Gastrocnemius medialis (tissue), 4 donors: ENCODE measurements around the gene IQCK. TPM values are rescaled to one million over a fixed set of nuclear protein-coding genes. Genes with fewer than 3 reads are reported as not detected.

Experiments used
- ATAC-seq, 2 donors: fragments of 150-250 bp; one replicate each; pipeline ENCODE4 v1.9.1; 2016
- DNase-seq, 2 donors: peaks; one replicate each; pipeline ENCODE4 v3.0.0-alpha.2; 2019
- H3K27ac ChIP-seq, 4 donors: fragments of 200-600 bp; sonication (generic); 1 replicate in 1 of 4; 2 replicates in 3 of 4; pipeline ENCODE4 v1.5.1; 2016 to 2018; ENCODE audit warnings: mild to moderate bottlenecking in 2 of 4, moderate library complexity in 1 of 4
- H3K27me3 ChIP-seq, 3 donors: fragments of 200-600 bp; sonication (generic) in 2 of 3; 1 replicate in 1 of 3; 2 replicates in 2 of 3; pipeline versions ENCODE4 v1.5.1 to v1.6.0; 2016 to 2019; ENCODE audit warnings: mild to moderate bottlenecking in 1 of 3, moderate library complexity in 1 of 3
- H3K36me3 ChIP-seq, 2 donors: fragments of 200-600 bp; sonication (generic) in 1 of 2; one replicate each; pipeline ENCODE4 v1.5.1; 2017 to 2018
- H3K4me1 ChIP-seq, 2 donors: fragments of 200-600 bp; sonication (generic) in 1 of 2; one replicate each; pipeline ENCODE4 v1.5.1; 2016 to 2017; ENCODE audit warnings: mild to moderate bottlenecking in 2 of 2
- H3K4me3 ChIP-seq, 4 donors: fragments of 200-600 bp; sonication (generic) in 3 of 4; 1 replicate in 1 of 4; 2 replicates in 3 of 4; pipeline ENCODE4 v1.5.1; 2016 to 2019; ENCODE audit warnings: mild to moderate bottlenecking in 2 of 4
- H3K9me3 ChIP-seq, 3 donors: fragments of 200-600 bp; sonication (generic) in 2 of 3; 1 replicate in 1 of 3; 2 replicates in 2 of 3; pipeline ENCODE4 v1.5.1; 2016 to 2019
- POLR2A ChIP-seq, 2 donors: fragments of 450-650 bp; IDR thresholded peaks; one replicate each; pipeline ENCODE4 v1.6.1; 2017; ENCODE audit warnings: antibody characterized with exemption in 2 of 2, mild to moderate bottlenecking in 2 of 2, moderate library complexity in 2 of 2
- in situ Hi-C, 4 donors: fragments of 200-750 bp; cut with MboI; loops; one replicate each; pipeline versions ENCODE4 v1.15.0 to v1.8.0; 2017; ENCODE audit warnings: low sequenced_read_pairs in 4 of 4
- intact Hi-C: fragments of 100-400 bp; cut with DNase I; formaldehyde crosslinking; loops from one replicate; pipeline ENCODE4 v1.15.1; 2023; ENCODE audit warnings: low total_unique reads
- total RNA-seq, 4 donors: library from RNA; depleted of rRNA; stranded (reverse); fragments of >200 nt; gene quantifications; one replicate each; pipeline versions ENCODE4 v1.1.0 to v1.2.3, GENCODE V29; 2016
- TF ChIP-seq, protein P1 (sequence below), 5 experiments: fragments of 450-650 bp in 3 of 5; fragments of 200-600 bp in 2 of 5; sonication (generic) in 2 of 5; IDR thresholded peaks in 4 of 5; conservative IDR thresholded peaks in 1 of 5; 1 replicate in 4 of 5; 2 replicates in 1 of 5; pipeline ENCODE4 v1.5.1; 2016 to 2019; ENCODE audit warnings: antibody characterized with exemption in 5 of 5, mild to moderate bottlenecking in 3 of 5, moderate library complexity in 3 of 5

Gene IQCK
- total RNA-seq, 4 donors from 2014 or later: 8.3 to 17.3 (median 9.4) TPM

DNA sequence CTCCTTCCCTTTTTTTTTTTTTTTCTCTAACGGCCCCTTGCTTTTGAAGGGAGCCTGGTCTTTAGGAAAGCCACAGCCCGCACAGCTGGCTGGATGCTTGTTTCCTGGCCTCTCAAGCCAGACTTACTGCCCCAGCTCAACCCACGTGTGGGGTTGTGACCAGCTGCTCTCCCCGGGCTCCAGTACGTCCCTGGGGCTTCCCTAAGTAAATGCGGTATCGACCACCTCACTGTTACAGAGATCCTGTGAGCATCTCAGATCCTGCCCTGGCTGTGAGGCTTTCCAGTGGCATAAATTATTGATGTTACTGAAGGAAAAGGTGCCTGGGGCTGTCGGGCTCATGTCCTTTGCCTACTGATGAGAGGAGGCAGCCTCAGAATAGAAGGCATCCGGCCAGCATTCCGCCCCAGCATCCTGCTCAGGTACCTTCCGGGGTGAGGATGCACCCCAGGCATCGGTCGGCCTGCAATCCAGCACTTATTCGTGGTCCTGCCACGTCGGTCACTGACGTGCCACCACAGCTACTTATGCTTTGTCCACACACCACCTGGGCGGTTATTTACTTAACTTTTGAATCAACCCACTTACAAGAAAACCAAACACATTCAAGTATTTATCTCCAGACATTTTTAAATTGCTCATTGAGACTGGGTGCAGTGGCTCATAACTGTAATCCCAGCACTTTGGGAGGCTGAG is 156.9 kb downstream of the IQCK start:
- intact Hi-C loops (loop anchor here (5.0 kb wide), 1 partner anchor 1027 kb away; the partner anchor contains the start of genes DCUN1D3 and LYRM1), in situ Hi-C loops (loop anchor here in 2 of 4 donors (10.0 to 25.0 kb wide), 2 partner anchors 170 to 188 kb away; no protein-coding TSS in a partner anchor)
- H3K4me1 ChIP-seq: peaks cover 50 to 71% of the 10 kb centered on the region in 2 donors
- peaks cover 0 to 25% of the 10 kb centered on the region in 2 donors for H3K36me3 ChIP-seq
- no peaks in the 10 kb centered on the region for H3K9me3 ChIP-seq
- H3K27me3 ChIP-seq: no peaks in the 10 kb centered on the region
- ATAC-seq (no peak), DNase-seq (no peak)
- TF ChIP-seq POLR2A (IDR thresholded peaks at IDR 0.05): no peak
- TF ChIP-seq, protein P1, sequence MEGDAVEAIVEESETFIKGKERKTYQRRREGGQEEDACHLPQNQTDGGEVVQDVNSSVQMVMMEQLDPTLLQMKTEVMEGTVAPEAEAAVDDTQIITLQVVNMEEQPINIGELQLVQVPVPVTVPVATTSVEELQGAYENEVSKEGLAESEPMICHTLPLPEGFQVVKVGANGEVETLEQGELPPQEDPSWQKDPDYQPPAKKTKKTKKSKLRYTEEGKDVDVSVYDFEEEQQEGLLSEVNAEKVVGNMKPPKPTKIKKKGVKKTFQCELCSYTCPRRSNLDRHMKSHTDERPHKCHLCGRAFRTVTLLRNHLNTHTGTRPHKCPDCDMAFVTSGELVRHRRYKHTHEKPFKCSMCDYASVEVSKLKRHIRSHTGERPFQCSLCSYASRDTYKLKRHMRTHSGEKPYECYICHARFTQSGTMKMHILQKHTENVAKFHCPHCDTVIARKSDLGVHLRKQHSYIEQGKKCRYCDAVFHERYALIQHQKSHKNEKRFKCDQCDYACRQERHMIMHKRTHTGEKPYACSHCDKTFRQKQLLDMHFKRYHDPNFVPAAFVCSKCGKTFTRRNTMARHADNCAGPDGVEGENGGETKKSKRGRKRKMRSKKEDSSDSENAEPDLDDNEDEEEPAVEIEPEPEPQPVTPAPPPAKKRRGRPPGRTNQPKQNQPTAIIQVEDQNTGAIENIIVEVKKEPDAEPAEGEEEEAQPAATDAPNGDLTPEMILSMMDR (IDR thresholded peaks at IDR 0.05 in 4 of 5, conservative IDR thresholded peaks at IDR 0.05 in 1 of 5): no peak
- H3K27ac ChIP-seq: peak overlapping the region; percentile 86 to 99 (median 98)
- no peak overlapping the region for H3K4me3 ChIP-seq

DNA sequence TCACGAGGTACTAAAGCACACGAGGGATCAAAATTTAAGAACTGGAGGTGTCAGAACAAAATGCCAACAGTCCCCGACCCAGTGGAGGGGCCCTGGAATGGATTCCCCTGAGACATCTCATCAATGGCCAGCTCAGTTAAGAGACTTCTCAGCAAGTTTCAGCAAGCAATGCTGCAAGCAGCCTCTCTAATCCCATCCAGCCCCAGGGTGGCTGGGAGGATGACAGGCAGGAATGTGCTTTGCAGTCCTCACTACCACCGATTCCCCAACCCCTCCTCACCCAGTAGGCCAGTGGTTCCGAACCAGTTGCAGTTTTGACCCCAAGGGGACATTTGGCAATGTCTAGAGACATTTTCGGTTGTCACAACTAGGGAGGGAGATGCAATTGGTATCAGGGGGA is 157.8 kb downstream of the IQCK start:
- no peak overlapping the region for H3K4me3 ChIP-seq
- no peak for TF ChIP-seq POLR2A (IDR thresholded peaks at IDR 0.05)
- TF ChIP-seq, protein P1 (IDR thresholded peaks at IDR 0.05 in 4 of 5, conservative IDR thresholded peaks at IDR 0.05 in 1 of 5): no peak
- peaks cover 0 to 16% of the 10 kb centered on the region in 2 donors for H3K36me3 ChIP-seq
- H3K27me3 ChIP-seq: no peaks in the 10 kb centered on the region
- peak overlapping the region; percentile 86 to 99 (median 98) for H3K27ac ChIP-seq
- no peaks in the 10 kb centered on the region for H3K9me3 ChIP-seq
- H3K4me1 ChIP-seq: peaks cover 50 to 77% of the 10 kb centered on the region in 2 donors
- in situ Hi-C loops (loop anchor here in 2 of 4 donors (10.0 to 25.0 kb wide), 2 partner anchors 171 to 189 kb away; no protein-coding TSS in a partner anchor), intact Hi-C loops (loop anchor here (5.0 kb wide), 1 partner anchor 1026 kb away; the partner anchor contains the start of genes DCUN1D3 and LYRM1)
- DNase-seq (no peak), ATAC-seq (no peak)

DNA sequence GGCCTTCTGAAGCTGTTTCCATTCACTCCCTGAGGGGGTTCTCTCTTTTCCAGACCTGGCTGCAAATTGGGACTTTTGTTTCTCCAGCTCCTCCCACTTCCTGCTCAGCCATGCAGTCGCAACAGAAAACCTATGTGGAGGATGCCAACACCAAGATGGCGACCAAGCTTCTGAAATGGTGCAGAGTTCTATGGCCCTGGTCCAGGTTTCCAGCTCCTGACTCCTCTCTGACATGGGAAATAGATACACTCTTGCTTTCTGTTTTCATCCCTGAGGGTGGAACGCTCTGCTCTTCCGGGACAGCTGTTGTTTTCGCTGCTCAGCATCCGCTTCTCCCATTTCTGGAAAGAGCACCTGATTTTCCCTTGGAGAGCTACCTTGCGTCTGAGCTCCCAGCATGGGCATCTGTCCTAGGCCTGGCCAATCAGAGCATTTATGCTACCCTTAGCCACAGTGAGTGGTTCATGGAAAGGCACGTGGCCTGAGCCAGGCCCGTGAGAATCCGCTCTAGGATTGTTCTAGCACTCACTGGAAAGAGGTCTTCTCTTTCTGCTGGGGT is 158.5 kb downstream of the IQCK start:
- Histone ChIP-seq H3K9me3 (no peaks in the 10 kb centered on the region), H3K36me3 (peaks cover 0 to 11% of the 10 kb centered on the region in 2 donors), H3K27me3 (no peaks in the 10 kb centered on the region), H3K4me3 (no peak overlapping the region), H3K4me1 (peaks cover 50 to 83% of the 10 kb centered on the region in 2 donors), H3K27ac (peak overlapping the region; percentile 86 to 99 (median 98))
- in situ Hi-C loops: loop anchor here in 2 of 4 donors (10.0 to 25.0 kb wide), 2 partner anchors 172 to 189 kb away; no protein-coding TSS in a partner anchor
- DNase-seq: peak; percentile 68 to 69
- intact Hi-C loops: loop anchor here (5.0 kb wide), 1 partner anchor 1026 kb away; the partner anchor contains the start of genes DCUN1D3 and LYRM1
- TF ChIP-seq POLR2A (IDR thresholded peaks at IDR 0.05): no peak
- TF ChIP-seq, protein P1 (IDR thresholded peaks at IDR 0.05 in 4 of 5, conservative IDR thresholded peaks at IDR 0.05 in 1 of 5): no peak
- ATAC-seq: peak; percentile 65 to 70

DNA sequence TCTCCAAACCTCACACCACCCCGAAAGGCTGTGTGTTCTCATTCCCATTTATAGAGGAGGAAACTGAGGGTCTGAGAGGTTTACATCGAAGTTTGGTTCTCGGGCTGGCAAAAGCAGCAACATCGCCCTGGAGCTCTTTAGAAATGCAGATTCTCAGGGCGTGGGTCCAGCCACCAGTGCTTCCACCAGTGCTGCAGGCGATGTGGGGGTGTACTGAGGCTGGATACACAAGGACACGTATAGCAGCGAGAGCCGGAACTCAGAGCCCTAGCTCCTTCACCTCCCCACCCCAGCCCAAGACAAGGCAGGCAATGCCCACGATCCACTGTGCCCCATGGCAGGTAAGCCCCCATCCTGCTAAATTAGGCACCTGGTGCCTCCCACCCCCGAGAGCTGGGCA is 160.7 kb downstream of the IQCK start:
- DNase-seq (no peak), ATAC-seq (no peak)
- Histone ChIP-seq H3K36me3 (no peaks in the 10 kb centered on the region), H3K4me3 (no peak overlapping the region), H3K27me3 (no peaks in the 10 kb centered on the region), H3K4me1 (peaks cover 55 to 87% of the 10 kb centered on the region in 2 donors), H3K9me3 (no peaks in the 10 kb centered on the region), H3K27ac (peak overlapping the region; percentile 86 to 99 (median 98))
- TF ChIP-seq POLR2A (IDR thresholded peaks at IDR 0.05): no peak
- TF ChIP-seq, protein P1 (IDR thresholded peaks at IDR 0.05 in 4 of 5, conservative IDR thresholded peaks at IDR 0.05 in 1 of 5): no peak
- intact Hi-C loops: loop anchor here (5.0 kb wide), 1 partner anchor 1024 kb away; the partner anchor contains the start of genes DCUN1D3 and LYRM1
- in situ Hi-C loops: loop anchor here in 2 of 4 donors (10.0 to 25.0 kb wide), 2 partner anchors 174 to 191 kb away; no protein-coding TSS in a partner anchor
